NK-92 treated with Interleukin-12 subunit alpha and Interleukin-12 subunit beta, amount 100 ng/mL, for 24 hours (cell line): ENCODE results near the gene NIM1K.
"Not testable (repeated sequence)": the region's sequence is repeated elsewhere in the genome, so short reads cannot be mapped to it uniquely, and the experiment has no call there.

Source experiments
- DNase-seq: peaks from one replicate; lab custom pipeline; 2025; lab: John Stamatoyannopoulos, UW

NIM1K gene

DNA sequence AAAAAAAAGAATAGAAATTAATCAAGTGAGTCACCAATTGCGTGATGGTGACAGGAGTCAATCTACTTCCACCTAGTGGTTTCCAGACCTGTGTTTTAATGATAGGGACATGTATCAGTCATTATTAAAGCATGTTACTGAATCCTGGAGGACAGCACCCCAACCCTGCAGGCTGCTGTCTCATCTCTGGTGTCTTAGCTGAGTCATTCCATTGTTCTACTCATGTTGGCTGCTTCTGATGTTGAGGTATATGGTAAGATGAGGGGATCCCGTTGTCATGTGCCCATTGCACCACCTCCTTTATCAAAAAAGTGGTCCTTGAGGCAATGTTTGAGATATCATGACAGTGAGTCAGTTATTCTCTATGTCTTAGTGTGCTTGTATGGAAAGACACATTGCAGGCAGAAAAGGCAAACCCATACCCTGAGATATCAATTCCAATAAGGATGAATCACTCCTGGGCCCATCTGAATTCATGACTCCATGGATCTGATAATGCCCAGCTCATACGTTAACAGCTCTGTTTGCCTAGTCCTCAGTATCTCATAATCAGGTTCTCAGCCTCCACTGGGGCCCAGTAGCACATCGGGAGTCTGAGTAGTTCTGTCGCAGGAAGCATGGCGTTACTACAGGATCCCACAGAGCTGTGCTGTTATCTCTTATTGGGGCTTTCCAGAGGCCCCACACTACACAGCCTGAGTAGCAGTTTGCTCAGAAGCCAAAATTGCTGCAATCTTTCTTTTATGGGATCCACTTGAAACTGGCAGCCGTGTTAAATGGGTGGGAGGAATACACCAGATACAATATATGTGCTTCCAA, 90.0 kb downstream of the NIM1K start:
- no peak for DNase-seq

DNA sequence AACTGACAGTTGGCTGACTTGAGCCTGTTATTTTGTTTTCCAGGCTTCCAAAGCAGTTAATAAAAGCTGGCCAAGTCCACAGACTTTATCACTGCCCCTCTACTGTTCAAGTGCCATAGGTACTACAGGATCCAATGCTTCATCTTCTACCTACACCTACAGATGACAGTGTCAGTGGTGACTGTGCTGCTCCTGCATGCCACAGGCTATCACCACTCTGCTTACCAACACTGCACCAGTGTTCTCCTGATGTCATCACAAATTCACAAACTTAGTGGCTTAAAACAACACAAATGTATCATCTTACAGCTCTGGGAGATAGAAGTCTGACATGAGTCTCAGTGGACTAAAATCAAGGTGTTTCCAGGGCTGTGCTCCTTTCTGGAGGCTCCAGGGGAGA, 94.6 kb downstream of the NIM1K start:
- DNase-seq = no peak

DNA sequence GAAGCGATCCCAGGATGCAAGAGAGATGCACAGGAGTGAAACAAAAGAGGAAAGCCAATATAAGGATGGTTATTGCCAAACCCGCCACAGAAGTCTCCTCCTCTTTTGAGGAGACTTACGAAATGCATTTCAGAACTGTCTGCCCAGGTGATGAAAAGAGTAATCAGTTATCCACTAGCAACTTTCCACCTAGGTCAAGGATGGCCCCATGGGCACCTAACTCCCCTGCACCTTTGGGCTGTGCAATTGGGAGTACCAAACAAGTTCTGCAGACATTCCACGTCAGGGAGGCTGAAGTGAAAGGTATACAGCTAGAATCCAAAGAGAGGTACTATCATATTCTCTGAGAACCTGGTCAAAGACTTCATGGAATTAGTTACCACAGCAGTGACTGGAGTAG, 95.5 kb downstream of the NIM1K start:
- DNase-seq = no peak

DNA sequence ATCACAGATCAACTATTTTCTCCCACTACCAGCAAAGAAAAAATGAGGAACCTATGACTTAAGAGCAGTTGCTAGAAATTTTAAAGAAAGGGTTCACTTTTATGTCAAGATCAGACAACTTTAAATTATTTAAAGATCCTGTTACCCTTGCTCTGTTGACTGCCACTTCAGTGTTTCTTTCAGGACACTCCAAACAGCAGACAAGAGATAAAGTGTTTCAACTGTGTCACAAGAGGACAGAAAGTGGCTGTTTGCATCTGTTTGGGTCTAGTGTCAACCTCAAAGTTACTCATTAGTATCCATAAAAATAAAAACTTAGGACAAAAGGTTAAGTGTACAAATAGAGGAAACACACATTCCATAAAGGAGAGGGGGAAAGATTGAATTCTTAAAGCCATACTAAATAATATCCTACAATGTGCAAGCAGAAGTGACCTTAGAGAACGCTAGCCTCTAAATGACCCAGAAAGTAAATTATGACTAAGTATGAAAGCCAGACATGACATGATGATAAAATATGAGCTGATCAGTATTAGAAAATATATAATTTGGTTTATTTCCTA, 96.3 kb downstream of the NIM1K start:
- no peak for DNase-seq

DNA sequence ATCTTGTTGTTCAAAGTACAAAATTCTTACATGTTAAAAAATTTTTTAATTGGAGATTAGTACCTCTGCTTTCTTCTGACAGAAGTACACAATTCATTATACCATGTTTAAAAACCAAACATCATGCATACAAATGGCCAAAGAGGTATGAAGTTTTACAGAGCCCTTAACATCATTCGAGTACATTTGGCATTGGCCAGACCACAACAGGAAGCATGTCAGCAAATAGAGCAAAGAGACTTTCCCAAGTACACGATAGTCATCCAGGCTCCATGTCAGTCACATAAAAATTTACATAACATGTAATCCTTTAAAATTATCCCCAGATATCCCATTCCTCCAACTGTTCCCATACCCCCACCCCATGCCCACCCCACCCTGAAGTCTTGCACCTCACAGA, 98.7 kb downstream of the NIM1K start:
- DNase-seq = no peak

DNA sequence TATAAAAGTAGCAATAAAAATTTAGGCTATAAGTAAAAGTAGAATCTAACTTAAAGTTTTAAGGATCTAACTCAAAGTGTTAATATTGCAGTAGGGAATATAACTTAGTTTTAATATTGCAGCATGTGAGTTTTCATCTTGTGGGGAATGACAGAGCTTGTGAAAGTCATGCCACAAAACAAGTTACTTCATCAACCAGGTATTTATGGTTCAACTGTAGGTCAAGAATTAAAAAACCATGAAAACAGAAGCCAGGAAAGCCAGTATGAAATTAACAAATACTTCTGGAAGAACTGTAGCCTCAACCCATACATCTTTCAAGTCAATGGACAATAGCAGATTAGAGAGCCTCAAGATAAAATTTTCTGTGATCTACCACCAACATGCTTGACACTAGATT, 102.2 kb downstream of the NIM1K start:
- no peak for DNase-seq

DNA sequence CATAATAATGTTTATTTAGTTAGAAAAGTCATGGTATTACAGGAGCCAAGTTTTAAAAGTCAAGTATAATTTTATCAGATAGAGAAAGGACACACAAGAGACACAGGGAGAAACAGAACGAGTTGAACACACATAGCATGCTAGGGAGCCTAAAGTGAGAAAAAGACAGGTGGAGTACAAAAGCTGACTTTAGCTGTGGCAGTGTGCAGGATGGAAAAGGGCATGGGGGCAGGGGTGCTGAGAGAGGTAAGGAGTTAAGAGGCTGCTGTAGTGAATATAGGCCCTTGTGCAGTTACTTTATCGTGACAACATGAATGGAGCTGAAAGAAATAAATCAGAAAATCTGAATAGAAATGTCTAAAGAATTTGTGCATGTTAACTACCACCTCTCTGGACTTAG, 103.2 kb downstream of the NIM1K start:
- DNase-seq = no peak

DNA sequence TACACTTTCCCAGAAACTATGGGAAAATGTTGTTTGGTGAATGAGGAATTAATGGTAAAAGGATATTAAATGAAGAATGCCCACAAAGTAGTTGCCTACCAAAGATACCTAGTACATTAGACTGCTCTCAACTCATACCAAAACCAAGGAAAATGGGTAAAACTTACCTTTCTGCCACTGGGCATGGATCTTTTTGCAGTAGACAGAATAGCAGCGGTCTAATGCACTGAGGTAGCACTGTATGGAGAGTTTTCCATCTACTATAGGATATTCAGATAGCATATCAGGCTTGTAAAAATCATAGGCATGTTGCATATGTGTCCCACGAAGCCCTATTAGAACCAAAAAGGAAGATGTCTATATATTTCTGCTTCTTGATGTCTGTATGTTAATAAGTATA, 104.8 kb downstream of the NIM1K start:
- no peak for DNase-seq

DNA sequence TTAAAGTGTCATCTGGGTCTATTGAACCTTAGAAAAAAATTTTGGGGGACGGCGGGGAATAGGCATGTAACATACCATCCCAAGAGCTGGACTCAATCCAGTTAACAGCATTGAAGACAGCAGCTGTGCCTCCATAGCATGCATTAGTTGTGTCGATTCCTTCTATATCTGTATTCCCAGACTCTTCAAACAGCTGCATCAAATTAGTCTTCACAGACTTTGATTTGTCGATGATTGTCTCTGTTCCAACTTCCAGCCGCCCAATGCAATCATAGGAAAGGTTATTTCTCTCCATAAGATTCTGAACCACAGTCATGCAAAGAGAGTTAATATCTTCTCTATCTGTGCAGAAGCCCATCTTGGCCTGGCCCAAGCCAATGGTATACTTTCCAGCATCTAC, 106.4 kb downstream of the NIM1K start:
- no peak for DNase-seq

DNA sequence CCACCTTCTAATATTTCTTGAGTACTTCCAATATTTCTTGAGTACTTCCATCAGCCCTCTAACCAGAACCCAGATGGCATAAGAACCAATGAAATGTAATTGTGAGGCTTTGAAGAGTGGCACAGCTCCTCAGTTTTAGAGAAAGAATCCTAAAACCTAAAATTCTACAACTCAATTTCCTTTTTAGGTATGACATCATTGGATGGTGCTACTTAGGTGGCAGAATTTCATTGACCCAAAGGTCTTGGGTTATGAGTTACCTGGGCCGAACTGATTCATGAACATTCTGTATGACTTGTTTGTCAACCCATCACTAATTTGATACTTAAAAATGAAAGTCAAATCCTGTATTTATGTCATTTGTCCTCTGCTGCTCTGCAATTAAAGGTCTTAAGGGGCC, 108.1 kb downstream of the NIM1K start:
- no peak for DNase-seq

DNA sequence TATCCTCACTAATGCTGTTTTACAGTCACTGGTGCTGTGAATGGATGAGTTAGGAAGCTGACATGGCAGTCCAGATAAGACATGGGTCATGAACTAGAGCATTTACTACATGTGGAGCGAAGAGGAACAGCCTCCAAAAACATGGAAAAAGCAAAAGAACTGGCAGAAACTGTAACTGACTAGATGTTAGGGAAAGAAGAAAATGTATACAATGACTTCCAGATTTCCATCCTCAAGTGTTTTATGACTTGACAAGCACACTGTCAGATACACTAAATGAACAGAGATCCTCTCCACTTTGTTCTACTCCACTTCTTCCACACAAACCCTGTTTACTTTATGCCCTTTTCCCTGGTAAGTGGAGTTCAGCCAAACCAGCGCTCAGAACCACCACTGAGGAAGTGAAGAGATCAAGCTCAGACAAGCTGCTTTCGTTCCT, 109.6 kb downstream of the NIM1K start:
- no peak for DNase-seq

DNA sequence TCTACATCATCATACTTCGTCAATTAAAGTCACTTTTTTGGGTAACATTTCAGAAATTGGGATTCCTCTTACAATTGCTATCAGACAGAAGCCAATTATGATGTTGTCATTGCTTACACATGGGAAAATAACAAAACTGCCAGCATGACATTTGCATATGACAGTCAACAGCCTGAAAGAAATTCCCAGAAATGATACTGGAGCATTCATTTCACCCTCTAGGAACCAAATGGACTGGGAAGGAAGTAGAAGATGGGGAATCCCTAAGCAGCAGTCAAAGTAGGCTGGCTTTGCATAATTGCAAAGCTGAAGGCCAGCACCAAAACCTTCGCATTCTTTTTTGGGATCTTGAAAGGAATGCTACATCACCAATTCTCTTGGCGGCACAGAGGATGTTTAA, 110.5 kb downstream of the NIM1K start:
- DNase-seq = no peak

DNA sequence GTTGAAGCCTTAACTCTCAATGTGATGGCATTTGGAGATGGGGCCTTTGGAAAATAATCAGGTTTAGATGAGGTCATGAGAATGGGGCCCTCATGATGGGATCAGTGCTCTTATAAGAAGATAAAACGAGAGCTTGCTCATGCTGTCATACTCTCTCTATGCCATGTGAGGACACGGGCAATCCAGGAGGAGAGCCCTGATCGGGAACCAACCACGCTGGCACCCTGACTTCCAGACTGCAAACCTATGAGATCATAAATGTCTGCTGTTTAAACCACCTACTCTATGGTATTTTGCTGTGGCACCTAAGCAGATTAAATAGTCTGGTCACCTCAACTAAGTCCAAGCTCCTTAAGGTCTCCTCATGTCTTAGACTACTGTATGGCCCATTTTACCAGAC, 111.2 kb downstream of the NIM1K start:
- no peak for DNase-seq

DNA sequence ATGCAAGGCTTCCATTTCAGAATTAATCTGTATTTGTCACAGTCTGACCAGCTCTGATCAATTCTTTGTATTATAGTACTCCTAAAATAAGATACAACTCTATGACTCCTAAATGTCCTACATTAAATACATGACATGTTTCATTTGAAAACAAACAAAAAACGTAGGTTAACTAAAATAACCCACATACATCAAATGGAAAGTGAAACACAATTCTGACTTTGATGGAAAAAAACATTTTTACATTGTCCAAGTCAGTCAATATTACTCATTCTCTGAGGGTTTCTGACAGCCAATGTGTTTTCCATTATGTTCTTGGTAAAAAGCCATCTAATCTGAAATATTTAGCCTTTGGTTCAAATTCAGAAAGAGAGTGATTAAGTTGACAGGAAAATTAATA, 112.5 kb downstream of the NIM1K start:
- no peak for DNase-seq

DNA sequence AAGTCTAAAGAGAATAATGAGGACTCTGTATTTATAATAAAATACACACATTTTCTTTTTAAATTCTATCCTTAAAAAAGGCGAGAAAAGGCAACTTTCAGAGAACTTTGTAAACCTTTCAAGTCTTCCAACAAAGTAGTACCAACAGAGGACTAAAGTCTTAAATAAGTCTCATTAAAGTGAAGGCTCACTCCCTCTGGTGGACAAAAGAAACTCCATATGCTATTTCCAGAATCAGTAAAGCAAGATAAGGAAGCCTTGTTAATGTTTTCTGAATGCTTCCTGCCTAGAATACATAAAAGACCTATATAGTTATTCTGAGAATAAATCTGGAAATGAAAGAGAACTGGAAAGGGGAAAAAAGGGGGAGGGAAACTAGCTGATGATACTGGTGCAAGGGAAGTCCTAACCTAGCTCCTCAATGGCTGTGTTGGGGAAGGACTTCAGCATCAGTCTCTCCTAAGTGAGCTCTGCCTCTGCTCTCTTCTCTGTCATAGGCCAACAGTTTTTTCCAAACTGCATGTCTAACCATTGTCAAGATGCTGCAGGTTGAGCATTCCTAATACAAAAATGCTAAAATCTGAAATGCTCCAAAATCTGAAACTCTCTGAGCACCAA, 114.0 kb downstream of the NIM1K start:
- no peak for DNase-seq

DNA sequence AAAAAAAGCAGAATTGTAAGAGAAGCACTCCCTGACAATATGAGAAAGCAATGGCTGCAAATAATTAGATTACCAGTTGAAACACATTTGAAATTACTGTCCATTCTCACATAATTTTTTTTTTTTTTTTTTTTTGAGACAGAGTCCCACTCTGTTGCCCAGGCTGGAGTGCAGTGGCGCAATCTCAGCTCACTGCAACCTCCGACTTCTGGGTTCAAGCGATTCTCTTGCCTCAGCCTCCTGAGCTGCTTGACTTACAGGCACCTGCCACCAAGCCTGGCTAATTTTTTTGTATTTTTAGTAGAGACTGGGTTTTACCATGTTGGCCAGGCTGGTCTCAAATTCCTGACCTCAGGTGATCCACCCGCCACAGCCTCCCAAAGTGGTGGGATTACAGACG, 114.9 kb downstream of the NIM1K start:
- DNase-seq = not testable (repeated sequence)

DNA sequence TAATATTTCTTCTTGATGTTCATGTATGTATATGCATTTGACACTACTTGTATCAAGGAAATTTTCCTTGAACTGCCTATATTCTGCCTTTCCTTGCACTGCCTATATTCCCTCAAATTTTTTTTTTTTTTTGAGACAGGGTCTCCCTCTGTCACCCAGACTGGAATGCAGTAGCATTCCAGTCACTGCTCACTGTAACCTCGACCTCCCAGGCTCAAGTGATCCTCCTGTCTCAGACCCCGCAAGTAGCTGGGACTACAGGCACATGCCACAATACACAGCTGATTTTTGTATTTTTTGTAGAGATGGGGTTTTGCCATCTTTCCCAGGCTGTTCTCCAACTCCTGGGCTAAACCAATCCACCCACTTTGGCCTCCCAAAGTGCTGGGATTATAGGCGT, 117.1 kb downstream of the NIM1K start:
- no peak for DNase-seq

DNA sequence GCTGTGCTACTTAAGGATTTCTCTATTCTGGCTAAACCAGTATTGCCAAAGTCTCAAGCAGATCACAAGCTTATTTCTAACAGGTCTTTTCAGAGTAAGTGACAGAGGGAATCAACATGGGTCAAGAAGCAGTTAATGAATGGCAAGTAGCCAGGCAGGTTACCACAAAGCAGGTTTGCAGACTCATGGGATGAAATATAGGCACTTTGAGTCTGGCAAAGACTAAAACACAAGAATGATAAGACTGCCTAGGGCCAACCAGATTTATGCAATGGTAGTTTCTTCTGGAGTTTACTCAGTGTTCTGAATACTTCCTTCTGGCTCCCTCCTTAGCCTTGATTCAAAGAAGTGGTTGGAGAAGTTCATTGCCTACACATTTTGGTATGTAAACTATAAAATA, 117.6 kb downstream of the NIM1K start:
- DNase-seq = no peak

DNA sequence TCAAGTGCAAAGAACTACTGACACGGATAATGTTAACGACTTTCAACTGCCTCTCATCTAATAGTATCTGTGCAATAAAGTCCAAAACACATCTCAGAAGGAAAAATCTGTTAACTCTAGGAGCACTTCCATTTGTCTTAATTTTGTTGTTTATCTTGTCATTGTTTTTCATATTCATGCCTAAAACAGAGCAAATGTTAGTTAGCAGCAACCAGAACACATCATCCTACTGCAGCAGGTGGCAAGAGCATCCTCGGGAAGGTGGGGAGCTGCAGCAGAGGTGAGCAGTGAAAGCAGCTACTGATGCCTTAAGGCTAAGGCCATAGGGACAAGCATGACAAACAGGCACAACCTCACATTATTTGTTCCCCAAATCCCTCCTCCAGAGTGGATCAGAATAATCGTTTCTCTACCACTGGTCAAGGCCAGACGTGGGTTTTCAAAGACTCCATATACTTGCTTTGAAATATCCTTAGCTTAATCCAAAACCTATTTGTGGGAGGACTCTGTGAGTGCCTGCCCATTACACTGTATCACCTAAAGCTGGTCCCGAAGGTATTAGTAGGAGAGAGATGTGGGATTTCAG, 120.1 kb downstream of the NIM1K start:
- no peak for DNase-seq

DNA sequence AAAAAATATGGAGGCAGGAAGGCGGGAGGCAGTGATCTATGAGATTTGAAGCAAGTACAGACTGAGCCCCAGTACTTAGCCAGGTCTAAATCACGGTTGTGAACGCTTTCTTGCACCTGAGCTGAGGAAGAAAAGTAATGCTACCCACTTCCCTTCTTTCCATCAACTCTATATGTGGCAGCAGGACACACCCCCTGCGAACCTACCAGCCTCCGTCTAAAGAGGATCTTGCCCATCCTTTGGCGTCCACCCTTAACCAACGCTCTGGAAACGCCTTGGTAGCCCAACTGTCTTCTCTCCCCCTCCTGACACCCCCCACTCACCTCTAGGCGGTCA, 120.6 kb downstream of the NIM1K start:
- no peak for DNase-seq

DNA sequence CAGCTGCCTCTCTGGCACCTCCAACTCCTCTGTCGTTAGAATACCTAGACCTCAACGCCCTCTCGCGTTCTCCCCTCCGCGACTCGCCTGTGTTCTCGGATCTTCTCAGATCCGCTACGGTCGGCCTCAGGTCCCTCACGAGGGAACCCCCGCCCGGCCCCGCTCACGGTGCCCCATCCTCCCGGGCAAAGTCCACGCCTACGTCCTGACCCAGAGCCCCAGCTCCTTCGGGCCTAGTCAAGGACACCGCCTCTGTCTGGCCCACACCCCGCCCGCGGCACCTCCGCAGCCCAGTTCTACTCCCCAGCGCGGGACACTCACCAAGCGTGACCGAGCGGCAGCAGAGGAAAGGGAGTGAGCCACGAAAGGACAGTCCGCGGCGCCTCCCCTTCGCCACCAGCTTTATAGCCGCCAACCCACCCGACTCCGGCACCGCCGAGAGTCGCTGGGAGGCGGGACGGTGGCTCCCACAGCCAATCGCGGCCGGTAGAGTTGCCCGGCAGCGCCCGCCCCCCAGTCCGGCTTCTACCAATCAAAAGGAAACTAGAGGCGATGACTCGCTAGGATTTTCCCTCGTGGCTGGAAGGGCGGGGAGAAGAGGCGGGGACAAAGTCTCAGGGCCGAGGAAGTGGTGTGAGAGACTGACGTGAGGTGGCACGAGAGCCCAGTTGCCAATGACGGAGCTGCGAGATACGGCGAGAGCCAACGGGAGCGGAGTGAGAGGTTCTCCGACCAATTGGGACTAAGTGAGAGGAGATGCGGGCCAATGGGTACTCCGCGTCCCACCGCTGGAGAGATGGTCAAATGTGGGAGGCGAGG, 121.2 kb downstream of the NIM1K start, which contains the start of gene HMGCS1:
Gene HMGCS1, minus strand, starts transcription at position 378 of the 819 bp plus-strand sequence. CDS start 14,447 bp downstream, outside the sequence.
- DNase-seq = peak; percentile 98

DNA sequence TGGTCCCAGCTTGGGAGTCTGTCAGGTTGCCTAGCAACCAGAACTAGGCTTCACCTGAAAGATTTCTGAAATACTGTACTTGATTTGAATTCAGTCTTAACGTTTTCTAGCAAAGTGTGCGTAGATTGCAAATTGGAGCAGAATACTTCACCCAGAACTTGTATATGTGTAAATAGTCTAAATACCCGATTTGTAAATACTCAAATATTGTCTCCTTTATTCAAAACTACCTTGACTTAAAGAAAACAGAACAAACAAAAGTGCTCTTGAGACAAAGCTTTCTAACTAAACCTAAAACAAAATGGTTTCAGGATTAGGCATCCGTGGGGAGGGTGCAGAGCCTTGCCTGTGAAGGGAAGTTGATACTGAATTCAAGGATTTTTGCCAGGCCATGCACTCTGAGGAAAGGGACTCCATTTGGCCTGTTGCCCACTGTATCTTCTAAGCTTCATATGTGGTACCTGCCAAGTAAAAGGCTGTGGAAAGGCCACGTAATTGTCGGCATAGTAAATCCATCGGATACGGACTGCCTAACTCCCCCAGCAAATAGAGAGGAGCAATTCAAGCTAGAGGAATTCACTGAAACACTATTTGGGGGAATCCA, 121.9 kb downstream of the NIM1K start:
- DNase-seq = no peak
